ENCODE data around the gene PHF21A.
"Not testable (repeated sequence)": the region's sequence is repeated elsewhere in the genome, so short reads cannot be mapped to it uniquely, and the experiment has no call there.

Gene PHF21A

DNA sequence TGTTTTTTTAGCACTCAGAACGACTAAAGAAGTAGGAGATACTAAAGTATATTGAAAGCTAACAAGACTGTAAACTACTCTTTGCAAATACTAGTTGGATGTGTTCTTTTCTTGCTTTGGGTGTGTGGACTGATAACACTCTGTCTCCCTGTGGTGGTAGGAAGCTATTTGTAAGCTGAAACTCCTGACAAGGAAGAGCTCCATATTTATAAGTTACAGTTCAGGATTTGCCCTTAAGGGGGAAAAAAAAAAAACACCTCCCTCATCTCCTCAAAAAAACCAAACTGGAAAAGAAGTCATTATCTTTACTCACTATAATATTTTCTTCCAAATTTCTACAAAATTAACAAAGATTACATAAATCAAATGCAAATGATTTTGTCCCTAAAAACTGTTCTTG is 103.9 kb downstream of the PHF21A start:
- no peak overlapping the region for H3K27ac ChIP-seq
- H3K27me3 ChIP-seq: no peaks in the 10 kb centered on the region
- no peak overlapping the region for H3K4me3 ChIP-seq
- H3K4me1 ChIP-seq: no peaks in the 10 kb centered on the region
- no peak for TF ChIP-seq Cebpa-rat (IDR thresholded peaks at IDR 0.05)
- H3K4me2 ChIP-seq: no peak overlapping the region
- H3K9ac ChIP-seq: no peak overlapping the region
- peaks cover 0 to 90% (median 14%) of the 10 kb centered on the region in 11 experiments; a peak in 17 of 22 replicates for H4K20me1 ChIP-seq
- peaks cover 11 to 65% (median 19%) of the 10 kb centered on the region in 11 experiments; a peak in 19 of 22 replicates for H3K36me3 ChIP-seq
- peaks cover 0 to 19% (median 10%) of the 10 kb centered on the region in 11 experiments; a peak in 14 of 22 replicates for H3K9me3 ChIP-seq (replicated peaks in 1 of 11)

DNA sequence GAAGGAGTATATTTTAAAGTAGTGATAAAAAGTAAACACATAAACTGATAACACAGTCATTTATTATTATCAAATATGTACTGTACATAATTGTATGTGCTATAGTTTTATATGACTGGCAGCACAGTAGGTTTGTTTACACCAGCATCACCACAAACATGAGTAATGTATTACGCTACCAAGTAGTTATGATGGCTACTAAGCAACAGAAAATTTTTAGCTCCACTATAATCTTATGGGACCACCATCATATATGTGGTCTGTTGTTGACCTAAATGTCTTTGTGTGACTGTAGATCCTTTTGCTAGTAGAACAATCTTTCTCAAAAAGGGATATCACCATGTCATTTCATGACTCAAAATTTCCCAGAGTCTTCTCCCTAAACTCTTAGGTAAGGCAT is 105.3 kb downstream of the PHF21A start:
- Histone ChIP-seq H3K36me3 (peaks cover 2 to 56% (median 8%) of the 10 kb centered on the region in 11 experiments; a peak in 14 of 22 replicates), H3K9ac (no peak overlapping the region), H4K20me1 (peaks cover 0 to 90% (median 16%) of the 10 kb centered on the region in 11 experiments; a peak in 18 of 22 replicates), H3K27me3 (no peaks in the 10 kb centered on the region), H3K4me2 (no peak overlapping the region), H3K4me1 (no peaks in the 10 kb centered on the region; a peak in 1 of 20 replicates), H3K9me3 (replicated peaks in 1 of 11) (peaks cover 0 to 19% (median 10%) of the 10 kb centered on the region in 11 experiments; a peak in 14 of 22 replicates), H3K27ac (no peak overlapping the region), H3K4me3 (no peak overlapping the region)
- TF ChIP-seq Cebpa-rat (IDR thresholded peaks at IDR 0.05): no peak

GRCh38 chr11:46014168-46014567 is 107.1 kb downstream of the PHF21A start:
- H3K4me1 ChIP-seq, H3K27ac ChIP-seq, H3K4me3 ChIP-seq, H3K9ac ChIP-seq, H3K27me3 ChIP-seq, H3K4me2 ChIP-seq: not testable (repeated sequence)
- Histone ChIP-seq H4K20me1 (peaks cover 0 to 90% (median 22%) of the 10 kb centered on the region in 11 experiments; a peak in 17 of 22 replicates), H3K9me3 (replicated peaks in 1 of 11) (peaks cover 0 to 19% (median 10%) of the 10 kb centered on the region in 11 experiments; a peak in 14 of 22 replicates), H3K36me3 (peaks cover 0 to 45% (median 7%) of the 10 kb centered on the region in 11 experiments; a peak in 12 of 22 replicates)

DNA sequence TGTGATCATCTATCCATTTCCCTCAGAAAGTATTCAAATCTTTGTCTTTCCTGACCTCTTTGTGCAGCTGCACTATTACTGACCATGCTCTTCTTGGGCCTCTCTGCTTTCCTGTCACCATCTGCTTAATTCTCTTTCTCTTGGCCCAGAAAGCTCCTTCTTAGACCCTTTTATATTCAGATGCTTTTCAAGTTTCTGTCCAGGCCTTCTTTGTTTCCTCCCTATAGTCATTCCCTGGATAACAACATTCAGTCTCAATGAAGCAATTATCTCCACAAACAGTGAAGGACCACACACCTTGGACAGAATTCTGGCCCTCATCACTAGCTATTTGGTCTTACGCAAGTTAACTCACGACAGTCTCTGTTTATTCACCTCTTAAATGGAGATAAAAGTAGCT is 109.1 kb downstream of the PHF21A start:
- TF ChIP-seq Cebpa-rat (IDR thresholded peaks at IDR 0.05): no peak
- Histone ChIP-seq H3K36me3 (peaks cover 0 to 52% (median 7%) of the 10 kb centered on the region in 11 experiments; a peak in 12 of 22 replicates), H3K4me2 (no peak overlapping the region), H3K27ac (no peak overlapping the region), H3K9me3 (replicated peaks in 1 of 11) (peaks cover 0 to 19% (median 10%) of the 10 kb centered on the region in 11 experiments; a peak in 14 of 22 replicates), H3K27me3 (no peaks in the 10 kb centered on the region), H4K20me1 (peaks cover 0 to 92% (median 27%) of the 10 kb centered on the region in 11 experiments; a peak in 17 of 22 replicates), H3K4me3 (no peak overlapping the region), H3K9ac (no peak overlapping the region), H3K4me1 (no peaks in the 10 kb centered on the region; a peak in 1 of 20 replicates)

DNA sequence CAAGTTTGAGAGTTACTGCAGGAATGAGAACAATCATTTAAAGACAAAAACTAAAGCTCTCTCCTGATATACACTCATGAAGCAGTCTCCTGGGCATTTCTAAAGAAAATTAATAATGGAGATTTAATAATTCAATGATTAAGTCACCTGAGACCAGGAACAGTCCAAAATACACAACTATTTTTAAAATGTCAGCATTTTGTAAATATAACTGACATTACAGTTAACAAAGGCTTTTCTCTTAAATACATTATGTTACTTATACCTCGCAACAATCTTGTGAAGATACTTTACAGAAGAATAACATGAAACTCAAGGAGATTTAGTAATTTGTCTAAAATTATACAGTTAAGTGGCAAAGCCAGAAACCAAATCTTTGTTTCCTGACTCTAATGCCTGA is 111.2 kb downstream of the PHF21A start:
- no peak overlapping the region for H3K4me3 ChIP-seq
- H3K27me3 ChIP-seq: no peaks in the 10 kb centered on the region
- no peak overlapping the region for H3K9ac ChIP-seq
- TF ChIP-seq Cebpa-rat (IDR thresholded peaks at IDR 0.05): no peak
- H3K36me3 ChIP-seq: peaks cover 0 to 38% (median 5%) of the 10 kb centered on the region in 11 experiments; a peak in 8 of 22 replicates
- no peaks in the 10 kb centered on the region; a peak in 1 of 20 replicates for H3K4me1 ChIP-seq
- no peak overlapping the region for H3K27ac ChIP-seq
- H3K9me3 ChIP-seq (replicated peaks in 1 of 11): peaks cover 0 to 9% (median 4%) of the 10 kb centered on the region in 11 experiments; a peak in 13 of 22 replicates
- H3K4me2 ChIP-seq: no peak overlapping the region
- peaks cover 0 to 94% (median 27%) of the 10 kb centered on the region in 11 experiments; a peak in 17 of 22 replicates for H4K20me1 ChIP-seq

DNA sequence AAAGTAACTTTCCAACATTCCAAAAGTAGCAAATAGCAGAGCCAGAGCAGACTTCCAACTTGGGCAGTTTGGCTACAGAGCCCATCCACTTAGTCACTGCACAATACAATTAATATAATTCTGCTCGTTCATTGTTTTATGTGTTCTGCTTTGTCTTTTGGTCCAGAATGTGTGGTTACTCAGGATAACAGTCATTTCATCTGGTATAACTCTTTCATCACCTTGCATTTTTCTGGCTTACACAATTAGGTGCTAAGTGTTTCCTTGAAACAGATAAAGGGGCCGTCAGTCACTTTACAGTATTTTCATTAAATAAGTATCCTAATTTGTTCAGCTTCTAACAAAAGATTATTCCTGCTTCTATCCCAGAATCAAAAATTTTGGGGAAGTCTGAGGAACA is 111.6 kb downstream of the PHF21A start:
- H3K4me3 ChIP-seq: no peak overlapping the region
- H4K20me1 ChIP-seq: peaks cover 0 to 99% (median 27%) of the 10 kb centered on the region in 11 experiments; a peak in 17 of 22 replicates
- peaks cover 0 to 35% (median 5%) of the 10 kb centered on the region in 11 experiments; a peak in 8 of 22 replicates for H3K36me3 ChIP-seq
- no peak overlapping the region for H3K4me2 ChIP-seq
- H3K9ac ChIP-seq: no peak overlapping the region
- no peak overlapping the region for H3K27ac ChIP-seq
- H3K27me3 ChIP-seq: no peaks in the 10 kb centered on the region
- peaks cover 0 to 4% (median under 1%) of the 10 kb centered on the region in 10 experiments; a peak in 10 of 20 replicates for H3K4me1 ChIP-seq
- H3K9me3 ChIP-seq (replicated peaks in 1 of 11): peaks cover 0 to 6% (median 3%) of the 10 kb centered on the region in 11 experiments; a peak in 8 of 22 replicates
- no peak for TF ChIP-seq Cebpa-rat (IDR thresholded peaks at IDR 0.05)

DNA sequence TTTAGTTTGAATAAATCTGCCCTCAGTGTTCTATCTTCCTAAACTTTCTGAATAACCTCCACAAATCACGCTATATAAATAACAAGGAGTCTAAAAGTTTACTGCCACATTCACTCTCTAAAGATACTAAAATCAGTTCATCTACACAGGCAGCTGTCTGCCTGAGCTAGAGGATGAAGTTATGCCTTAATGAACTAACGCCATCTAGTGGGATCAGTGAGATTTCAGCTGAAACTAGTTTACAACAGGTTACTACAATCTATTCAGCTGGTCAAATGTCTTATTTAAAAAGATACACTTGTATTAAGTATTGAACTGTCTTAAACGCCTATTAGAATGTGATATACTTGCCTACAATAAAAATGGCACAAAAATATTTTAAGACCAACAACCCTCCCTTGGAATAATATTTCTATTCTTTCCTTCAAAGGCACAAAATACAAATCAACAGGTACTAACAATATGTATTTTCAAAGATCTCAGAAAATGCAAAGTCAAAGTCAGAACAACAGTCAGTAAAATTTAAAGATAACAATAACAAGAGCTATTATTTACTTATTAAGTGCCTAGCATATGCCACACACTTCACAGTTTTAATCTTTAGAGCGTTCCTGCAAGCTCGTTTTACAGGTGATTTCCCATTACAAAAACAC is 114.7 kb downstream of the PHF21A start:
- H3K4me3 ChIP-seq: no peak overlapping the region
- H3K9me3 ChIP-seq (replicated peaks in 1 of 11): no peaks in the 10 kb centered on the region
- no peak for TF ChIP-seq Cebpa-rat (IDR thresholded peaks at IDR 0.05)
- H4K20me1 ChIP-seq: peaks cover 0 to 100% (median 15%) of the 10 kb centered on the region in 11 experiments; a peak in 17 of 22 replicates
- H3K36me3 ChIP-seq: peaks cover 0 to 21% (median 0%) of the 10 kb centered on the region in 11 experiments; a peak in 4 of 22 replicates
- H3K4me1 ChIP-seq: peaks cover 5 to 22% (median 17%) of the 10 kb centered on the region in 10 experiments; a peak in 18 of 20 replicates
- no peaks in the 10 kb centered on the region for H3K27me3 ChIP-seq
- no peak overlapping the region for H3K9ac ChIP-seq
- H3K27ac ChIP-seq: no peak overlapping the region
- H3K4me2 ChIP-seq: no peak overlapping the region

GRCh38 chr11:46003572-46003971 is 117.7 kb downstream of the PHF21A start:
- peak overlapping the region in 10 of 11 experiments; percentile 37 to 78 (median 56); a peak in 17 of 22 replicates for H3K4me2 ChIP-seq
- H3K9ac ChIP-seq: no peak overlapping the region
- TF ChIP-seq Cebpa-rat (IDR thresholded peaks at IDR 0.05): 0 out of 22 replicates have a peak, but pooled peaks of 2 of the 11 experiments have one; percentile 10 to 30
- no peaks in the 10 kb centered on the region for H3K27me3 ChIP-seq
- peak overlapping the region in 7 of 11 experiments; percentile 7 to 53 (median 33); a peak in 8 of 22 replicates for H3K27ac ChIP-seq
- H3K36me3 ChIP-seq: peaks cover 0 to 31% (median 0%) of the 10 kb centered on the region in 11 experiments; a peak in 4 of 22 replicates
- H3K4me3 ChIP-seq: no peak overlapping the region; a peak in 2 of 20 replicates
- peaks cover 5 to 22% (median 17%) of the 10 kb centered on the region in 10 experiments; a peak in 18 of 20 replicates for H3K4me1 ChIP-seq
- no peaks in the 10 kb centered on the region for H3K9me3 ChIP-seq (replicated peaks in 1 of 11)
- H4K20me1 ChIP-seq: peaks cover 0 to 100% (median 4%) of the 10 kb centered on the region in 11 experiments; a peak in 9 of 22 replicates

DNA sequence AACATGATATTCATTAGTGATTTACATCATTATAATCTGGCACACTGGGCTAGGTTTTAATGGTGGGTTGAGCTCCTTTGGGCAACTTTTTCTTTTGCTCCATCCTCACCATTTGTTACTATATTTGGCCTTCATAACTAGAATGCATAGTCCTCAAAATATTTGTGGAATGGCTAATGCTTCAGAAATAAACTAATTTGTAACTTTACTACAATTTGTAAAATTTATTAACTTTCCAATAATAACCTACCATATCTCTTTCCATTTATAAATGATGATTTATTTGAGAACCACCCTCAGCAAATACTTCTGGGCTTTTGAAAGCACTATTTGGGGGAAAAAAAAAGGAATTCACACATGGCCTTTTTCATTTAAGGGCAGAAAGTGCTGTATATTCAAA is 119.1 kb downstream of the PHF21A start:
- TF ChIP-seq Cebpa-rat (IDR thresholded peaks at IDR 0.05): no peak
- peaks cover 5 to 22% (median 17%) of the 10 kb centered on the region in 10 experiments; a peak in 18 of 20 replicates for H3K4me1 ChIP-seq
- no peak overlapping the region for H3K27ac ChIP-seq
- no peak overlapping the region for H3K9ac ChIP-seq
- H3K4me3 ChIP-seq: no peak overlapping the region
- H3K4me2 ChIP-seq: no peak overlapping the region
- peaks cover 0 to 34% (median 0%) of the 10 kb centered on the region in 11 experiments; a peak in 4 of 22 replicates for H3K36me3 ChIP-seq
- no peaks in the 10 kb centered on the region for H3K27me3 ChIP-seq
- H3K9me3 ChIP-seq (replicated peaks in 1 of 11): no peaks in the 10 kb centered on the region
- H4K20me1 ChIP-seq: peaks cover 0 to 100% (median 6%) of the 10 kb centered on the region in 11 experiments; a peak in 11 of 22 replicates
